HG02763 (cell line): ENCODE results near the gene ADGRL1.
"Not testable (repeated sequence)": the region's sequence is repeated elsewhere in the genome, so short reads cannot be mapped to it uniquely, and the experiment has no call there.

Source experiments
- ATAC-seq: cut with Tn5 transposase; IDR thresholded peaks from one replicate; pipeline ENCODE4 v1.9.1; 2021; ENCODE audit warnings: mild to moderate bottlenecking, moderate library complexity; ENCODE audit not compliant: unreplicated experiment

Gene ADGRL1

GRCh38 chr19:14164724-14165493 lies 41.1 kb downstream of the ADGRL1 start:
- ATAC-seq, result no peak

DNA sequence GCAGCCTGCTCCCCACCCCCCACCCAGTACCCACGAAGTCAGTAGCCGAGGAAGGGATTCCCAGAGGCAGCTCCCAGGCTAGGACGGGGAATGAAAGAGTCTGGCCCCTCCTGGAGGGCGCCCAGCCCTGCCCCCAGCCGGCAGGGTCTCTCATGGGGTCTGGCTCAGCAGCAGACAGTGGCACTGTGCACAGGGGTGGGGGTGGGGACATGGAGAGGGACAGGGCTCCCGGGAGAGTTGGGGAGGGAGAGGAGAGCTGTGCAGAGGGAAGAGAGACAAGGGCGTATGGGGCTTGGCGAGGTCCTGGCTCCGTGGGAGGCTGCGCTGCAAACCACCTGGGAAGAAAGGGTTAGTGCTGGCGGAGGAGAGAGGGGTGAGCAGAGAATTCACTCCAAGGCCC lies 41.9 kb downstream of the ADGRL1 start:
- ATAC-seq, result no peak

DNA sequence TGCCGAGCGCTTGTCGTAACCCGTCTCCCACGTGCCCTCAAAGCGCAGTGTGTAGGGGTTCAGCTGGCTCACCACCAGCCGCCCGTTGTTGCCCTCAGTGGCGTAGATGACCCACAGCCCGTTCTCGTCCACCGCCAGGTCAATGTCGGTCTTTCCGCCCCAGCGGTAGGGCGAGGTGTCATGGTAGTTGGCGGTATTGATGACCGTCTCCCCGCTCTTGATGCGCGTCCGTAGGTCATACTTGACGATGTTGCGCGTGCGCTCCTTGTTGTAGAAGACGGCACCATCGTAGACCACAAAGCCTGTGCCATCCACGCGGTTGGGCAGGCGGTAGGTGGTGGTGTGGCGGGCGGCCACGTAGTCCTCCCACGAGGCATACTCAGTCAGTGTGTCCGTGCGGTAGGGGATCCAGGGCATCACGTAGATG lies 43.1 kb downstream of the ADGRL1 start:
- ATAC-seq, result no peak

DNA sequence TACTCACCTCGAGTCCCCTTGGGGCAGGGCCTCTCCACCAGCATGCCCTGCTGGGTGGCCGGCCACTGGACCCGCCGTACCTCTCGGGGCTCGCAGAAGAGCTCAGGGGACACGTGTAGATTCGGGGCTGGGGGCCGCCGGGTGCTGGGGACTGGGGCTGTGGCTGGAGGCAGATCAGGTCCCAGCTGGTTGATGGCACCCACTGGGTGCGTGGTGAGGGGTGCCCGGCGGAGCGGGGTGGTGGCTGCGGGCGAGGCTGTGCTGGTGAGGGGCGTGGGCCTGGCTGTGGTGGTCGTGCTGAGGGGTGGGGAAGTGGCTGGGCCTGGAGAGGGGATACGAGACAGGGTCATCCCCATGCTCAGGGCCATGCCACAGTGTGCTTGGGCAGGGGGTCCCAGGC lies 44.7 kb downstream of the ADGRL1 start:
- ATAC-seq, result no peak

- ATAC-seq, result no peak
Observed at GRCh38 chr19:14160017-14160703, 45.8 kb downstream of the ADGRL1 start.

GRCh38 chr19:14159059-14159458 lies 46.9 kb downstream of the ADGRL1 start:
- no peak for ATAC-seq

DNA sequence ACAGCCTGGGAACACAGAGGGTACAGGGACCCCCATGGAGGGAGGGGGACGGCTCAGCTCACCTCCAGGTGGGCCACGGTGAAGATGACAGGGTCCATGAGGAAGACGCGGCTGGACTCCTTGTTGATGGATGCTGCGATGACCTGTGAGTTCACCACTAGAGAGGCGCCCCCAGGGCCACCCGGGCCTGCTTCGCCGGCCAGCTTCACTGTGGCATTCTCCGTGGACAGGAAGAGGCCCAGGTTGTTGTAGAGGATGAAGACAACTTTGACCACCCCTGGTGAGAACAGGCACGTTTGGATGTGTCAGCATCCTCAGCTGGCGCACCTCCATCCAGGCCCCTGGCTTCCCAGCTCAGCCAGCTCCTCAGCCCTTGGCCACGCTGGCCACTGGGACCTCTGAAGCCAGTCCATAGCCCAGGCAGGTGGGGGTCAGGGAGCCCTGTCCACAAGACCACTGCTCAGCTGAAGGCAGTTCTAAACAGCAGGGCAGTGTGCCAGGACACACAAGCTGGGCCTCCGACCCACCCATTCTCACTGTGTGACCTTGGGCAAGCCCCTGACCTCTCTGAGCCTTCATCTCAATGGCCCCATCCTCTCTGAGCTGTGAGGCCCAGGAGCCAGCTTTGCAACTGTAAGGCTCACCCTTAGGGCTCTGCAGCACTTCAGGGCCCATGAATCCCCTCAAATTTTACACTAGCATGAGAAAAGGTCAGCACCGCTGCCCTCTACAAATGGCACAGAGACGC lies 47.5 kb downstream of the ADGRL1 start:
- ATAC-seq, result no peak

DNA sequence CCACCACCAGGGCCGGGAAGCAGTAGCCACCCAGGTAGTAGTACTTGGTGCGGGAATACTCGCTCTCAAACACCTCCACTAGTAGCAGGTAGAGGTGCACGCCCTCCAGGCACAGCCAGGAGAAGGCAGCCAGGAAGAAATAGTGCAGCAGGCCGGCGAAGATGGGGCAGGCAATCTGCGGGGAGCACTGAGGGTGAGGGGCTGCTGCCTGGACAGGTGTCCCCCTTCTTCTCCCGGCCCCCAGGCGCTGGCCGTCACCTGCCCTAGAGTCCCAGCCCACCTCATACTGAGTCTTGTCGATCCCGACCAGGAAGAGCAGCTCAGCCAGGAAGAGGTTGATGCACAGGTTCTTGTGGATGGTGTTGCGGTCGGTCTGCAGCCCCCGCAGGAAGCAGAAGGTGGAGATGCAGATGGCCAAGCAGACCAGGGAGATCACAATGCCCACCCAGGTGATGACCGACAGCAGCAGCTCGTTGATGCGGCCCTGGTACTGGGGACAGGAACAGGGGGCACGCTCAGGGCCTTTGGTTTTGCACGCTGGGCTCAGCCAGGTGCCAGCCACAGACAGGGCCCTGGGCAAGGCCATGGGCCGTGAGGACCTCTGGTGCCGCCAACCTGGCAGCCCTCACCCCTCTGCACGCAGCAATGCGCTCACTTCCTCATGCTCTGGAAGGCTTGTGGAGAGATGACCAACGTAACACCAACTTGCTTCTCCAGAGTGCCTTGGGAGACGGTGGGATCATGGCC lies 48.8 kb downstream of the ADGRL1 start:
- ATAC-seq, result no peak

- no peak for ATAC-seq
Observed at GRCh38 chr19:14156122-14156521, 49.8 kb downstream of the ADGRL1 start.

- ATAC-seq, result no peak
Observed at GRCh38 chr19:14155371-14155770, 50.6 kb downstream of the ADGRL1 start.

GRCh38 chr19:14152713-14153112 lies 53.3 kb downstream of the ADGRL1 start:
- ATAC-seq, result no peak

DNA sequence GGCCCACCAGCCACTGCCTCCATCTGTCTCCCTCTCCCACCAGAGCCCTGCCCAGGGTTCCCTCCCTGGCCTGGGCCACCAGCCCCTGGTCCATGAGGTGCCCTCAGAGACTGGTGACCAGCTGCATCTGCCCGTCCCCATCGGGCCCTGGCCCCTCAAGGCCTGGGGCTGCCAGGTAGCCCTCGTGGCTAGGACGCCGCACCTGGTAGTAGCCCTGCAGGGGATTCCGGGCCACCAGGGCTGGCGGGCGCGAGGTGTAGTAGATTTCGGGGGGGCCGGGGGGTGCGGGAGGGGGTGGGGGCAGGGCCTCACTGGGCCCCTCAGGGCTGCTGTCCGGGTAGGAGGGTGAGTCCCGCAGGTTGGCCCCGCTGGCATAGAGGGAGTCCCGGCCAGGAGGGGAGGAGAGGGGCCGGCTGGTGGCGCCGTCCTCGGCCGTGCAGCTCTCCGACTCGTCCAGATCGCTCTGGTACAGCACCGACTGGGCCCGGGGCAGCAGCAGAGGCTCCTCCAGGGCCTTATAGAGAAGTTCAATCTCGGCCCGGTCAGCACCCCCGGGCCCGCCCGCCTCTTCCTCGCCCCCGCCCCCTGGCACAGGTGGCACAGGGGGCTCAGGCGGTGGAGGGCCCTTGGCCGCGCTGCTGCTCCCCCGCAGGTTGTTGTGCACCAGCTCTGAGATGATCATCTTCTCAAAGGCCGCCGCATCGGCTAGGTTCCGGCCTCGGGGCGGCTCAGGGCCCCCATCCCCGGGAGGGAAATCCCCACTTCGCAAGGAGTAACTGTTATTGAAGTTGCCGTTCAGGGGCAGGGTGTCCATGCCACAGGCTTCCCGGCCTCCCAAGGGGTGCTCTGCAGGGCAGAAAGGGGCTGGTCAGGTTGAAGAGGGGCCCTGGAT lies 55.0 kb downstream of the ADGRL1 start:
- ATAC-seq, result no peak

- ATAC-seq, result no peak
Observed at GRCh38 chr19:14150041-14150769, 55.8 kb downstream of the ADGRL1 start.

DNA sequence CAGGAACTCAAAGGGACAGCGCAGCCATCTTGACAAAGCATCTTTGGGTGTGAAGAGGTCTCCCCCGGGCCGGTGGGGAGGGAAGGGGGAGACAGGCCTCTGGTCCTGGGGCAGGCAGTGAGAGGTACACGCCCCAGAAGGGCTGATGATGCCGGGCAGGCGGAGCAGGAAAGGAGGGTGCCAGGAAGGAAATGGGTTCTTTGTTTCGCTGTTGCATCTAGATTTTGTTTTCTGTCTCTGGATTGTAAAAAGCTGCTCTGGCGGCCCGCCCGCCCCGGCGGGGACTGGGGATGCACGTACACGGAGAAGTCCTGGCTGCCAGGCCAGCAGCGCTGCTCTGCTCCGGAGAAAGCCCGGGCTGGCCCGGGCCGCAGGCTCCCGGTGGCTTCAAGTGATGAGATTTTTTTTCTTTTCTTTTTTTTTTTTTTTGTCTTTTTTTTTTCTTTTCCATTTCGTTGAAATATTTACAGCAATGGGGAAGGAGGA lies 56.4 kb downstream of the ADGRL1 start:
- ATAC-seq, result no peak

DNA sequence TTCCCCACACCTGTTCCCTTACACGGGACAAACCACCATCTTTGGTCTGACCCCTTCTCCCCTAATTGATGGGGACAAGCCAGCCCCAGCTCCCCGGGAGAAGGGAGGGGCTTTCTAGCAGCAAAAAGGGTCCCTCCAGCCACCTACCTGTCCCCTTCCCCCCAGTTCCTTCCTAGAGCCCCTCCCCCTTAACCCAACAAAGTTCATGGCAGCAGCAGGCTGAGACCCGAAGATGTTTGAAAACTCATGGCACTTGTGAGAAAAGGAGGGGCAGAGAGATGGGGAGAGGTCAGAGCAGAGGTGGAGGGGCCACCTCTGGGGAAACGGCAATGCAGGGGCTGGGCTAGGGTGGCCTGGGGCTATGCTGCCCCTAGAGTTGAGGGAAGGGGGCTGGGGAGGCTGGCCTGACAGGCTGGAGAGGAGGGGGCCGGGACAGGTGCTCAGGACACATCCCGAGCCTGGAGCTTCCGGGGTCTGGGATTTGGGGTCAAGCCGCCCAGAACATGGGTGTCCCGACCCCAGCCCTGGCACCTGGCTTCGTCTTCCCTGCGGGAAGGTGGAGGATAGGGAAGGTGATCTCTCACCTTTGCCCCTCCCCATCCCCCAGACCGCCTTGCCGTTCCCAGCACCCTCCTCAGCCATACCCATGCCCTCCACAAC lies 57.1 kb downstream of the ADGRL1 start:
- ATAC-seq, result no peak

DNA sequence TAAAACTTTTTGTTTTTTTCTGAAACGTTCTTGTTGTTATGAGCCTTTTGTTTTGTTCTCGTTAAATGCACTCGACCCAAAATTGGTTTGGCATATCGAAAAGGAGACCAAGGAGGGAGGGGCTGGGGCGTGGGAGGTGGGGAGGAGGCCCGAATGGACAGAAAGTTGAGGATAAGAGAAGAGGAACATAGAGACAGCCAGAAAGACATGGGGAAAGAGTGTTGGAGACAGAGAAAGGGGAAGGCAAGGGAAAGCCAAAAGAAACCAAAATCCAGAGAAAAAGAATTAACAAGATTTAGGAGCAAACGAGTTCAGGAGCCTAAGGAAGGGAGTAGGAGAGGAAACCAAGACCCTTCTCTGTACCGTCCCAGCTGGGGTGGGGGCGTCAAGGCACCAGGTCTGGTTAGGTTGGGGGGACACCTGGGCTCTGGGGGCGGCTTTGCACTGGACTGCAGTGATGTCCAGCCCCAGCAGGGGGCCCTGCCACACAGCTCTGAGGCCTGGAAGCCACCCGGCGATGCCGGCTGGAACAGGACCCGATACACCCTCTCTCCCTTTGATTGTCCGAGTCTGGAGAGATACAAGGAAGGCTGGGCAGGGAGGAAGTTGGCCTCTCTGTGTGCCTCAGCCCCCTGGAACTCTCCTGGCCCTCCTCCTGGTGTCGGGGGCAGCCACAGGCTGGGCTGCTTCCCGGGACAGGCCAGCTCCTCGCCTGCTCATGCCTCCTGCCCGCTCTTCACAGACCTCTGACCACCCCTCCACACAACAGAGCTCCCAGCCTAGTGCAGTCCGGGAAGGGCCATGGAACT lies 58.0 kb downstream of the ADGRL1 start:
- no peak for ATAC-seq

DNA sequence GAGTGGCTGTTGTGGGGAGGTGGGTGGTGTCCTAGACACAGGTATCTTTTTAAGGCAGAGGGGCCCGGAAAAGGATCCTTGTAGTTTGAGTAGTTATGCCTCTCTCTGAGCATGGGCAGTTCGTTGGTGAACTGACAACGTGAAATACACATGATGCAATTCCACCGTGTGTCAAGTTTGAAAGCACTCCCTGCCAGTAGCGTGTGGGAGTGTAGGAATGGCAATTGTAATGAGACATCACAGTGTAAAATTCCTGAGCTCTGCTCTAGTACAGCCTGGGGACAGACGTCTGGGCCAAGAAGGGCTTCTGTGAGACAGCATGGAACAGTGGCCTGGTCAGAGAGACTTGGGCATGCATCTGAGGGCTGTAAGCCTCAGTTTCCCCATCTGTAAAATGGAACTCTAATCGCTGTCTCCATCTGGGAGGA lies 59.2 kb downstream of the ADGRL1 start:
- no peak for ATAC-seq

GRCh38 chr19:14146169-14146568 lies 59.8 kb downstream of the ADGRL1 start:
- ATAC-seq, result not testable (repeated sequence)
